ENCODE data around the gene IWS1.
"Not testable (repeated sequence)": the region's sequence is repeated elsewhere in the genome, so short reads cannot be mapped to it uniquely, and the experiment has no call there.

Gene IWS1

GRCh38 chr2:127454595-127455565, 71.4 kb downstream of the IWS1 start:
- no peak for DNase-seq (ENCODE audit: low read depth)

DNA sequence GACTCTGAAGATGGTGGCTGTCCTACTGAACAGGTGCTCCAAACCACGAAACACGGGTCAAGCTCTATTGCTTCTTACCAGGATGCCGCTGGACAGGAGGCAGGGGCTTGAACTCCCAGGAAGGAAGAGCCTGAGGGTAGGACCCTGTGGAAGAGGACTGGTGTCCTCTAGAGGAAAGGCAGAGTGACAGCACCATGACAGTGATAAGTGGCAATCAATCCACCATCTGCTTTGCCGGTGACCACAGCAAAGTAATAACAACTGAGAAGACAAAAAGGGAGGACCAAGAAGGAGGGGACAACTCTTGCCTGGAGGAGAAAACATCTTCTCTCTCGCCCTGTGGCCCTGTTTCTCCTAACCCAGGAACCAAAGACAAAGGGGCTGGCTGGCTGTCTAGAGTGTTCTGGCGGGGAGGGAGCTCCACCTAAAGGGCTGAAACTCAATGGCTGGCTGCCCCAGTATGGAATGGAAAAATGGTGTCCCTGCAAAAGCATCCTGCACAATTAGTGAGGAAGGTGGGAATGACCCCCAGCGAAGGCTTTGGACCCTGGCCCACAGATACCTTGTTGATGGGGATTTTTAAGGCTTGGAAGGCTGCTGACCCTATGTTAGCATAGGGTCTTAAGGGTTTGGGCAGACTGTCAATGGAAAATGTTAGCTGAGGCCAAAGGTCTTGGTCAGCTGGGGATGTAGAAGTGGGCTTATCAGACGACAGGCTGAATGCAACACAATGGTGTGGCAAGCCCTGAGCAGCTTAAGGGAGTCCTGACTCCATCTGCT, 72.7 kb downstream of the IWS1 start:
- no peak for DNase-seq (ENCODE audit: low read depth)

DNA sequence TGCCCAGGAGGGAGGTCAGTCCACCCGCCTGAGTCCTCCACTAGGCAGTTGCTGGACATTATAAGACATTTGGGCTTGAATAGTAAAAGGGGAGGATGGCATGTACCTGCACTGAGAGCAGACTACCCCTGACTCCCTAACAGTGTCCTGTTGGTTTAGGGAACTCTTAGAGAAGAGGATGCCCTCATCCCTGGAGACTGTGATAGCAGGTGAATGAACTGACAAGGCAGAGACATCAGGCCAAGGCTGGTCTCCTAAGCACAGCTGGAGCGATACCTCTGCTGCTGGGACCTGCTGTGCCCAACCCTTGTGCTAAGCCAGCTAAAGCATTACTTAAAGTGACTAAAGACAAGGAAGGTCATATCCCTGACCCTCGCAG, 73.3 kb downstream of the IWS1 start:
- no peak for DNase-seq (ENCODE audit: low read depth)

DNA sequence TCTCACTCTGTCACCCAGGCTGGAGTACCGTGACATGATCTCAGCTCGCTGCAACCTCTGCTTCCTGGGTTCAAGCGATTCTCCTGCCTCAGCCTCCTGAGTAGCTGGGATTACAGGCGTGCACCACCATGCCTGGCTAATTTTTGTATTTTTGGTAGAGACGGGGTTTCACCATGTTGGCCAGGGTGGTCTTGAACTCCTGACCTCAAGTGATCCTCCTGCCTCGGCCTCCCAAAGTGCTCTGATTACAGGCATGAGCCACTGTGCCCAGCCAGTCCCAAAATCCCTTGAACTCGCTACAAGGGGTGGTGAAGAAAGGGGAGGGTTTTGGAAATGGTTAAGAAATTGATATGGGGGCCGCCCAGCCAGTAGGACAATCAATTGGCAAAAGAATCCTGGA, 73.9 kb downstream of the IWS1 start:
- not testable (repeated sequence) for DNase-seq (ENCODE audit: low read depth)

DNA sequence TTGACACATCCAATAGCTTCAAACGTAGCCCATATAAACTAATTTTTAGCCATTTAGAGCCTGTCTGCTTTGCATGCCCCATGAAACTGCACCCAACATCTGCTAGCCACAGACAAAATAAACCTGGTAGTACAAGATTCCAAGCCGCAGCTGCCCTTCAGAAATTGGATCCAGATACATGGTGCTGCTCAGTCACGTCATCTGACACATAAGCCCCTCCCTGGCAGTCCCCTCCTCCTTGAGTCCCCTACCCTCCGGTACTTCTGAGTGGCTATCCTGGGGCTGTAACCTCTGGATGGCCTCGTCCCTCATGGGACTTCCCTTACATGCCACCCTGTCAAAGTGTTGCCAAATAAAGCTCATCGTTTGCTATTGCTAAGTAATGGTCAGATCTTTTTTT, 74.3 kb downstream of the IWS1 start:
- no peak for DNase-seq (ENCODE audit: low read depth)

- no peak for DNase-seq (ENCODE audit: low read depth)
Measured at GRCh38 chr2:127449898-127450297, 76.4 kb downstream of the IWS1 start.

GRCh38 chr2:127449414-127449813, 76.9 kb downstream of the IWS1 start:
- no peak for DNase-seq (ENCODE audit: low read depth)

- no peak for DNase-seq (ENCODE audit: low read depth)
Measured at GRCh38 chr2:127448526-127448925, 77.8 kb downstream of the IWS1 start.

DNA sequence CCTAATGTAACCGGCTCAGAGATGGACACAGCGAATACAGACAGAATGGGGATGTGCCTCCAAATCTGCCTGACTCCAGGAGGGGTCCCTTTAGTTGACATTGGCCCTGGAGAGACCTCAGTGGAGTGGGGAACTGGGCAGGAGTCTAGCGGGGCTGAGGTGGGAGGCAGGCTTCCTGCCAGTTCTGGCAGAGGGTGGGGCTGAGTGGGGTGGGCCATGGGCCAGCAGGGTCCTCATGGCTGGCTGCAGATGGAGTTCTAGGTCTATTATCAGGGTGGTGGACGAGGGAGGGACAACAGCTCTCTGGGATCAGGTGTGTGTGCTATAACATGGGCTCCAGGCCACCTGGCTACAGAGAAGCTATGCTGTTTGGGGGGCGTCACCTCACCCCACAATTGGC, 86.9 kb downstream of the IWS1 start:
- DNase-seq (ENCODE audit: low read depth): no peak

- no peak for DNase-seq (ENCODE audit: low read depth)
Measured at GRCh38 chr2:127437781-127438726, 88.2 kb downstream of the IWS1 start.

DNA sequence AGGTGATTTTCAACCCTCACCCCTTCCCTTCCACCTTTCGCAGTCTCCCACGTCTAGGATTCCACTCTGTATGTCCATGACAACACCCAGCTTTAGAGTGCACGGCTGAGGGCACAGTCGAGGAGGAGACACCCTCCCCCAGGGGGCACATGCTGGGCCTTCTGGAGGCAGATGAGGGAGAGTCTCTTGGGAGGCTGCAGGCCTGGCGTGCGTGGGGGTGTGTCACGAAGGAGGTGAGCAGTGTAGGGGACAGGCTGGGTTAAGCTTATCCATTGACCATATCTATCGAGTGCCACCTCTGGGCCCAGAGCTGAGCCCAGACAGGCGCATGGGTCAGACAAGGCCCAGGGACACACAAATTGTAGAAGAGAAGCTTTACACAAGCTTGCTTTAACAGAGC, 89.2 kb downstream of the IWS1 start:
- DNase-seq (ENCODE audit: low read depth): no peak

- DNase-seq (ENCODE audit: low read depth): no peak
Measured at GRCh38 chr2:127434515-127434914, 91.8 kb downstream of the IWS1 start.

GRCh38 chr2:127431408-127432023, 94.8 kb downstream of the IWS1 start:
- DNase-seq (ENCODE audit: low read depth): no peak
